Measurements from ENCODE around the gene RHOH. TPM values are rescaled to one million over a fixed set of nuclear protein-coding genes. Genes with fewer than 3 reads are reported as not detected.

RHOH gene
- total RNA-seq, 2 donors from 2014 or later, result 1.6 to 2.6 TPM

- Histone ChIP-seq H3K9me3 (no peaks in the 10 kb centered on the region), H3K9ac (ENCODE audit: low read depth in 2 of 2, low read length in 2 of 2) (no peak overlapping the region), H3K4me1 (no peaks in the 10 kb centered on the region), H3K27ac (no peak overlapping the region), H3K27me3 (no peaks in the 10 kb centered on the region), H3K36me3 (no peaks in the 10 kb centered on the region), H3K4me3 (no peak overlapping the region)
- no peak for DNase-seq
- TF ChIP-seq, protein P1, sequence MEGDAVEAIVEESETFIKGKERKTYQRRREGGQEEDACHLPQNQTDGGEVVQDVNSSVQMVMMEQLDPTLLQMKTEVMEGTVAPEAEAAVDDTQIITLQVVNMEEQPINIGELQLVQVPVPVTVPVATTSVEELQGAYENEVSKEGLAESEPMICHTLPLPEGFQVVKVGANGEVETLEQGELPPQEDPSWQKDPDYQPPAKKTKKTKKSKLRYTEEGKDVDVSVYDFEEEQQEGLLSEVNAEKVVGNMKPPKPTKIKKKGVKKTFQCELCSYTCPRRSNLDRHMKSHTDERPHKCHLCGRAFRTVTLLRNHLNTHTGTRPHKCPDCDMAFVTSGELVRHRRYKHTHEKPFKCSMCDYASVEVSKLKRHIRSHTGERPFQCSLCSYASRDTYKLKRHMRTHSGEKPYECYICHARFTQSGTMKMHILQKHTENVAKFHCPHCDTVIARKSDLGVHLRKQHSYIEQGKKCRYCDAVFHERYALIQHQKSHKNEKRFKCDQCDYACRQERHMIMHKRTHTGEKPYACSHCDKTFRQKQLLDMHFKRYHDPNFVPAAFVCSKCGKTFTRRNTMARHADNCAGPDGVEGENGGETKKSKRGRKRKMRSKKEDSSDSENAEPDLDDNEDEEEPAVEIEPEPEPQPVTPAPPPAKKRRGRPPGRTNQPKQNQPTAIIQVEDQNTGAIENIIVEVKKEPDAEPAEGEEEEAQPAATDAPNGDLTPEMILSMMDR (IDR thresholded peaks at IDR 0.05), result no peak
- intact Hi-C loops (cut with DNase I), result no loop called here
Measured at GRCh38 chr4:40295572-40295971, 98.7 kb downstream of the RHOH start.

Other genes starting within 250 kb of the RHOH start
- 10 to 100 TPM; 63.8 to 68.0 TPM for gene PDS5A, start 219.1 kb upstream of the RHOH start, total RNA-seq
- gene N4BP2, start 140.2 kb upstream of the RHOH start, total RNA-seq, result 1 to 10 TPM; 5.1 to 7.5 TPM
- not detected for gene CHRNA9, start 138.3 kb downstream of the RHOH start, total RNA-seq

All from colonic mucosa (tissue), 4 donors.